ENCODE results near the gene GRIK5. TPM values are rescaled to one million over a fixed set of nuclear protein-coding genes. Genes with fewer than 3 reads are reported as not detected.
A peak's percentile ranks its signal among the peaks of the same experiment; 100 is the strongest.

The GRIK5 gene
- total RNA-seq, 1 experiment from 2014 or later = 43.1 TPM

GRCh38 chr19:42003506-42004294 is 66.3 kb downstream of the GRIK5 start:
- Mint-ChIP-seq H3K4me1 (peaks cover 17 to 22% of the 10 kb centered on the region in 2 experiments), H3K4me3 (peak overlapping the region in 1 of 2 experiments; percentile 50; a peak in 2 of 5 replicates), H3K27ac (peak overlapping the region in 1 of 3 experiments; percentile 41; a peak in 2 of 7 replicates), H3K9me3 (peaks cover 0 to 2% of the 10 kb centered on the region in 2 experiments; a peak in 2 of 5 replicates), H3K36me3 (ENCODE audit: insufficient read depth in 1 of 3, low read depth in 3 of 3) (peaks cover 25 to 48% (median 41%) of the 10 kb centered on the region in 3 experiments; a peak in 6 of 7 replicates), H3K27me3 (ENCODE audit: low read depth) (peaks cover 37% of the 10 kb centered on the region)
- H3K79me1 ChIP-seq (ENCODE audit: insufficient read depth, low read depth, low read length, poor library complexity, severe bottlenecking) = no peaks in the 10 kb centered on the region
- H3K4me1 ChIP-seq (ENCODE audit: insufficient read depth, low read length) = peaks cover 5% of the 10 kb centered on the region; the same call in 1 of the 2 replicates
- no peak for TF ChIP-seq CTCF (conservative IDR thresholded peaks at IDR 0.05)
- no peak overlapping the region for H2AK5ac ChIP-seq (ENCODE audit: insufficient read length, low read length)
- H2AFZ ChIP-seq (ENCODE audit: low read length) = no peak overlapping the region
- no peak overlapping the region for H3K27ac ChIP-seq (ENCODE audit: insufficient read length, low read depth, low read length)
- H2BK20ac ChIP-seq (ENCODE audit: low read depth, low read length, poor library complexity, severe bottlenecking) = no peak overlapping the region
- H4K5ac ChIP-seq (ENCODE audit: insufficient read length, low read depth, low read length) = no peak overlapping the region
- H3K9ac ChIP-seq (ENCODE audit: extremely low read depth, insufficient read length, low read length) = peak overlapping the region; percentile 32
- 0 out of 2 replicates have a peak overlapping the region, but pooled peaks have one; percentile 56 for H3K14ac ChIP-seq (ENCODE audit: insufficient read depth, low read length)
- no peak overlapping the region for H2BK12ac ChIP-seq (ENCODE audit: insufficient read length, low read depth, low read length)
- no peaks in the 10 kb centered on the region for H3K9me3 ChIP-seq (ENCODE audit: control insufficient read depth, low read depth, low read length)
- no peak overlapping the region for H3K23ac ChIP-seq (ENCODE audit: insufficient read length, low read depth, low read length)
- no peak overlapping the region for H3K18ac ChIP-seq (ENCODE audit: insufficient read length, low read depth, low read length)
- H2BK5ac ChIP-seq (ENCODE audit: insufficient read length, low read length) = no peak overlapping the region
- no peak overlapping the region for H2BK120ac ChIP-seq (ENCODE audit: low read depth, low read length, poor library complexity, severe bottlenecking)
- H4K8ac ChIP-seq (replicated peaks; ENCODE audit: insufficient read length, low read depth, low read length) = no peak overlapping the region
- no peak overlapping the region for H3T11ph ChIP-seq (ENCODE audit: low read length)
- H3K56ac ChIP-seq (ENCODE audit: insufficient read length, low read depth, low read length) = no peak overlapping the region
- no peak overlapping the region for H4K91ac ChIP-seq (ENCODE audit: insufficient read length, low read depth, low read length)
- H3K4ac ChIP-seq (ENCODE audit: low read depth, low read length) = no peak overlapping the region
- WGBS (ENCODE audit: extremely low coverage, insufficient read length, low lambda C conversion rate) = no CpG with 5 or more reads among the region's 21 CpGs
- H3K27me3 ChIP-seq (ENCODE audit: insufficient read depth, low read length) = peaks cover 16% of the 10 kb centered on the region
- H4K20me1 ChIP-seq (ENCODE audit: control insufficient read depth, insufficient read depth, insufficient read length) = peaks cover 2% of the 10 kb centered on the region
- no peak for DNase-seq
- no peak overlapping the region for H3K4me2 ChIP-seq (ENCODE audit: insufficient read depth, insufficient read length, low read length)
- no peaks in the 10 kb centered on the region for H3K79me2 ChIP-seq (ENCODE audit: insufficient read depth, low read length)
- no peaks in the 10 kb centered on the region for H3K23me2 ChIP-seq (ENCODE audit: insufficient read length, low read depth, low read length, poor library complexity, severe bottlenecking)
- no peak overlapping the region for H2BK15ac ChIP-seq (ENCODE audit: low read depth, low read length)

Data from H9 (cell line).